H1 (cell line): ENCODE results near the gene DDX50. TPM values are rescaled to one million over a fixed set of nuclear protein-coding genes. Genes with fewer than 3 reads are reported as not detected.

ENCODE experiments used
- CTCF ChIA-PET: fragments of 300-600 bp; sonication (Branson Sonifier 250); formaldehyde crosslinking; loops from one replicate; lab custom pipeline; 2021; ENCODE audit not compliant: partially characterized antibody; lab: Charles Lee
- POLR2A ChIA-PET: fragments of 300-600 bp; sonication (Branson Sonifier 250); formaldehyde crosslinking; loops from one replicate; lab custom pipeline; 2021; ENCODE audit warnings: inconsistent platforms; ENCODE audit not compliant: partially characterized antibody; lab: Charles Lee
- DNase-seq, 2 experiments: peaks; one replicate each; pipeline versions ENCODE4 v3.0.0 to v3.0.0-alpha.2; 2010 to 2022; ENCODE audit warnings: low spot score in 2 of 2, low read depth in 1 of 2, mixed read lengths in 1 of 2
- FAIRE-seq: peaks from 2 replicates; lab custom pipeline; 2011; peaks lifted over from hg19 to GRCh38; lab: Jason Lieb, UNC
- H2AFZ ChIP-seq: 2 replicates; pipeline ENCODE4 v1.8.1; 2012; ENCODE audit warnings: low read length, inconsistent platforms
- H2AK5ac ChIP-seq: 2 replicates; pipeline ENCODE4 v1.6.1; 2013; ENCODE audit warnings: low read depth, low read length
- H2BK120ac ChIP-seq: replicated peaks from 2 replicates; pipeline ENCODE3; 2013; ENCODE audit warnings: low read depth, low read length, inconsistent platforms
- H2BK12ac ChIP-seq: 2 replicates; pipeline ENCODE4 v1.6.1; 2013; ENCODE audit warnings: low read depth, low read length
- H2BK15ac ChIP-seq: 2 replicates; pipeline ENCODE4 v1.6.1; 2013; ENCODE audit warnings: low read length
- H2BK20ac ChIP-seq: 2 replicates; pipeline ENCODE4 v1.6.1; 2013; ENCODE audit warnings: low read length
- H2BK5ac ChIP-seq: 2 replicates; pipeline ENCODE4 v1.6.1; 2013; ENCODE audit warnings: low read depth, low read length
- H3K14ac ChIP-seq: 2 replicates; pipeline ENCODE4 v1.6.1; 2013; ENCODE audit warnings: inconsistent platforms; ENCODE audit not compliant: insufficient read length
- H3K18ac ChIP-seq: 2 replicates; pipeline ENCODE4 v1.6.1; 2013; ENCODE audit warnings: low read length; ENCODE audit errors: extremely low read depth
- H3K23ac ChIP-seq: 2 replicates; pipeline ENCODE4 v1.6.1; 2013; ENCODE audit warnings: inconsistent platforms; ENCODE audit not compliant: insufficient read length
- H3K23me2 ChIP-seq: 2 replicates; pipeline ENCODE4 v1.6.1; 2013; ENCODE audit warnings: low read depth, low read length
- H3K27ac ChIP-seq: 2 replicates; pipeline ENCODE4 v1.6.1; 2011; ENCODE audit warnings: low read depth, low read length, inconsistent platforms
- H3K27me3 ChIP-seq, 4 experiments: replicated peaks in 1 of 4; 1 replicate in 1 of 4; 2 replicates in 3 of 4; pipeline versions ENCODE4 v1.6.1 to v1.8.1; 2011 to 2013; ENCODE audit warnings: low read length in 3 of 4, mild to moderate bottlenecking in 3 of 4, inconsistent platforms in 2 of 4, mixed read lengths in 2 of 4, moderate library complexity in 1 of 4; ENCODE audit not compliant: control insufficient read depth in 3 of 4, insufficient read depth in 3 of 4; ENCODE audit errors: extremely low read depth in 1 of 4
- H3K36me3 ChIP-seq, 4 experiments: 2 replicates each; pipeline versions ENCODE4 v1.6.1 to v1.8.1; 2011 to 2013; ENCODE audit warnings: mild to moderate bottlenecking in 4 of 4, low read length in 3 of 4, moderate library complexity in 2 of 4, control low read depth in 1 of 4, inconsistent platforms in 1 of 4; ENCODE audit not compliant: insufficient read depth in 4 of 4, control insufficient read depth in 2 of 4
- H3K4ac ChIP-seq: replicated peaks from 2 replicates; pipeline ENCODE3; 2013; ENCODE audit warnings: low read length, low read depth, mixed read lengths, inconsistent platforms; ENCODE audit not compliant: insufficient read length
- H3K4me1 ChIP-seq, 4 experiments: replicated peaks in 1 of 4; 1 replicate in 1 of 4; 2 replicates in 3 of 4; pipeline versions ENCODE4 v1.6.1 to v1.8.1; 2011 to 2013; ENCODE audit warnings: low read length in 3 of 4, inconsistent platforms in 2 of 4, mixed read lengths in 1 of 4; ENCODE audit not compliant: insufficient read depth in 4 of 4, control insufficient read depth in 3 of 4
- H3K4me2 ChIP-seq, 2 experiments: 2 replicates each; pipeline versions ENCODE4 v1.6.1 to v1.8.1; 2011 to 2013; ENCODE audit warnings: low read depth in 2 of 2, low read length in 2 of 2, control low read depth in 1 of 2, inconsistent platforms in 1 of 2, mild to moderate bottlenecking in 1 of 2; ENCODE audit not compliant: insufficient read depth in 1 of 2
- H3K4me3 ChIP-seq, 4 experiments: fragments of 200-600, 300-600 bp in 1 of 4; sonication (generic), shearing (Covaris generic), sonication (Bioruptor Twin) in 1 of 4; 2 replicates each; pipeline versions ENCODE4 v1.5.1 to v1.8.1; 2011 to 2016; ENCODE audit warnings: low read length in 4 of 4, low read depth in 3 of 4, control low read depth in 2 of 4, inconsistent platforms in 2 of 4, mild to moderate bottlenecking in 2 of 4, mixed read lengths in 1 of 4, moderate library complexity in 1 of 4; ENCODE audit not compliant: insufficient read depth in 2 of 4; ENCODE audit errors: extremely low read depth in 1 of 4
- H3K56ac ChIP-seq: replicated peaks from 2 replicates; pipeline ENCODE3; 2013; ENCODE audit warnings: low read depth, mild to moderate bottlenecking, mixed read lengths, low read length, inconsistent platforms; ENCODE audit not compliant: insufficient read length
- H3K79me1 ChIP-seq: 2 replicates; pipeline ENCODE4 v1.6.1; 2013; ENCODE audit warnings: low read depth, low read length, control low read depth
- H3K79me2 ChIP-seq, 2 experiments: 2 replicates each; pipeline versions ENCODE4 v1.6.1 to v1.8.1; 2012 to 2013; ENCODE audit warnings: low read length in 2 of 2, mild to moderate bottlenecking in 2 of 2, inconsistent platforms in 1 of 2; ENCODE audit not compliant: insufficient read depth in 2 of 2, control insufficient read depth in 1 of 2
- H3K9ac ChIP-seq, 4 experiments: replicated peaks in 1 of 4; 1 replicate in 1 of 4; 2 replicates in 3 of 4; pipeline versions ENCODE4 v1.6.1 to v1.8.1; 2011 to 2013; ENCODE audit warnings: low read depth in 3 of 4, low read length in 3 of 4, control low read depth in 2 of 4, mild to moderate bottlenecking in 2 of 4, moderate library complexity in 2 of 4, inconsistent platforms in 1 of 4; ENCODE audit errors: extremely low read depth in 1 of 4
- H3K9me3 ChIP-seq, 2 experiments: 2 replicates each; pipeline versions ENCODE4 v1.6.1 to v1.8.1; 2012 to 2013; ENCODE audit warnings: mild to moderate bottlenecking in 2 of 2, moderate library complexity in 2 of 2, control low read depth in 1 of 2, inconsistent platforms in 1 of 2, low read depth in 1 of 2, low read length in 1 of 2, mixed read lengths in 1 of 2; ENCODE audit not compliant: insufficient read depth in 2 of 2
- H4K20me1 ChIP-seq, 2 experiments: replicated peaks in 1 of 2; 2 replicates each; pipeline versions ENCODE3 to v1.8.1; 2011 to 2013; ENCODE audit warnings: inconsistent platforms in 2 of 2, low read length in 2 of 2, mild to moderate bottlenecking in 1 of 2; ENCODE audit not compliant: insufficient read depth in 2 of 2, control insufficient read depth in 1 of 2
- H4K5ac ChIP-seq: 2 replicates; pipeline ENCODE4 v1.6.1; 2013; ENCODE audit warnings: low read length, low read depth, mixed read lengths, inconsistent platforms; ENCODE audit not compliant: insufficient read length
- H4K8ac ChIP-seq: 2 replicates; pipeline ENCODE4 v1.8.0; 2013; ENCODE audit warnings: mild to moderate bottlenecking, moderate library complexity, low read length, inconsistent platforms; ENCODE audit not compliant: insufficient read depth; ENCODE audit errors: extremely low read depth
- H4K91ac ChIP-seq: replicated peaks from 2 replicates; pipeline ENCODE3; 2013; ENCODE audit warnings: low read length, mixed read lengths, inconsistent platforms; ENCODE audit not compliant: insufficient read length
- CEBPB ChIP-seq: IDR thresholded peaks from 2 replicates; pipeline ENCODE4 v1.6.1; 2012; ENCODE audit warnings: low read depth, low read length
- CHD2 ChIP-seq: IDR thresholded peaks from 2 replicates; pipeline ENCODE4 v1.6.1; 2012; ENCODE audit warnings: low read length, improper control_type of control experiment
- POLR2A ChIP-seq, 2 experiments: IDR thresholded peaks; 1 replicate in 1 of 2; 2 replicates in 1 of 2; pipeline ENCODE4 v1.6.1; 2011; ENCODE audit warnings: low read depth in 2 of 2, low read length in 2 of 2, mild to moderate bottlenecking in 2 of 2; ENCODE audit errors: control extremely low read depth in 1 of 2
- RNF2 ChIP-seq: fragments of 200-900, 300-1000 bp; sonication (generic); IDR thresholded peaks from 2 replicates; pipeline ENCODE4 v1.7.1; 2016; ENCODE audit warnings: borderline replicate concordance, low read depth, mild to moderate bottlenecking, antibody characterized with exemption, low read length; ENCODE audit not compliant: poor library complexity, severe bottlenecking; ENCODE audit errors: missing control alignments
- SRF ChIP-seq: IDR thresholded peaks from 2 replicates; pipeline ENCODE4 v1.6.1; 2011; ENCODE audit warnings: mild to moderate bottlenecking, low read depth, low read length, moderate library complexity
- WGBS, 2 experiments: shearing (Covaris generic) in 1 of 2; methylation state at CpG; one replicate each; pipeline versions ENCODE4 v1.1.6 to v1.1.7; 2013 to 2015; ENCODE audit warnings: low lambda C conversion rate in 2 of 2, mixed read lengths in 2 of 2, inconsistent platforms in 1 of 2, low coverage in 1 of 2, missing lambda C conversion rate in 1 of 2; ENCODE audit not compliant: insufficient replicate concordance in 2 of 2, insufficient coverage in 1 of 2, insufficient read length in 1 of 2; ENCODE audit errors: extremely low coverage in 1 of 2, missing lambda C conversion rate in 1 of 2; 5-methylcytosine and 5-hydroxymethylcytosine counted together
- polyA plus RNA-seq, 7 experiments: library from polyadenylated mRNA; depleted of rRNA in 3 of 7; stranded (reverse) in 5 of 7; unstranded in 2 of 7; fragments of >200 nt in 5 of 7; fragments of 200-250 nt in 2 of 7; gene quantifications; 1 replicate in 5 of 7; 2 replicates in 1 of 7; 4 replicates in 1 of 7; pipeline versions ENCODE4 v1.2.1 to v1.2.3, GENCODE V29; 2011 to 2013; ENCODE audit warnings: missing spikeins in 2 of 7, mixed read lengths in 2 of 7
- total RNA-seq: library from RNA; stranded (reverse); fragmentation: NEBNext Ultra II Directional; extraction: Animal tissue kit (Norgen Biotek cat#: 25700); gene quantifications from 2 replicates; pipeline ENCODE4 v1.2.1, GENCODE V29; 2021
- TF ChIP-seq, protein P1 (sequence below): IDR thresholded peaks from 2 replicates; pipeline ENCODE4 v1.6.1; 2011; ENCODE audit warnings: low read length, improper control_type of control experiment
- TF ChIP-seq, protein P2 (sequence below), 3 experiments: IDR thresholded peaks; 1 replicate in 2 of 3; 2 replicates in 1 of 3; pipeline versions ENCODE4 v1.5.1 to v1.6.1; 2011; ENCODE audit warnings: low read length in 3 of 3, mild to moderate bottlenecking in 3 of 3, inconsistent platforms in 2 of 3, low read depth in 1 of 3, moderate library complexity in 1 of 3; ENCODE audit not compliant: insufficient read depth in 1 of 3; ENCODE audit errors: control extremely low read depth in 1 of 3

DDX50 gene
- total and polyA plus RNA-seq, 2 of the 8 experiments (the other 6 are each of a cell fraction or from before 2014, with no cell fraction given), result 20.0 to 36.5 TPM

DNA sequence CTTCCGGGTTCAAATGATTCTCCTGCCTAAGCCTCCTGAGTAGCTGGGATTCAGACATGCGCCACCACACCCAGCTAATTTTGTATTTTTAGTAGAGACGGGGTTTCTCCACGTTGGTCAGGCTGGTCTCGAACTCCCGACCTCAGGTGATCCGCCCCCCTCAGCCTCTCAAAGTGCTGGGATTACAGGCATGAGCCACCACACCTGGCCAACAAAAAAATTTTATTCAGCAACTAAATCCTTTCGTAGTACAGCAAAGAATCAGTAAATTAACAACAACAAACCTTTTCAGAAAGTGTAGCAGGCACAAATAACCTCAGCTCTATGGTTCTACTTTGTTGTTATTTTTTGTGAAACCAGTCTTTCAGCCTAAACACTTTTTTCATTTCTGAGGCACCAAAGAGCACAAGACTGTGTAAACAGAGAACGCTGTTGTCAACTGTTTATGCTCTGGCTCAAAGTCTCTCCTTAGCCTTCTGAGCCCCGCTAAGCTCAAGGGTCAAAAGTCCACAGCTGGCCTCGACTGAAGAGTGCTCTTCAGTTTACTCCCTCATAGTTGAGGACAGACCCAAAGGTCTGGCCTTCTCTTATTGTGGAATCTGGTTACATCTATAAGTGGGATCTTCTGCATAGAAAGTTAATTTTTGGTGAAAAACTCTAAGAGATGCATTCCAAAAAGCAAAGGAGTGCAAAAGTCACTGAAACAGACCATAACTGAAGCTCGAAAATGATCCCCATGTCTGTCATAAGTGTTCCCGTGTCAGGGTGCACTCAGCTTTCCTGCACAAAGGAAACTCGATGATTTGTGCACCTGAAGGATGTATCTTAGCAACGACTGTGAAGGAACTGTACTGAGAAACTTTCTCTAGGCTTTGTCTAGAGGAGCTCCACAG lies 24.6 kb upstream of the DDX50 start:
- Histone ChIP-seq H3K18ac (no peak overlapping the region), H3K4me3 (no peak overlapping the region), H3K23me2 (no peaks in the 10 kb centered on the region), H4K91ac (no peak overlapping the region), H3K4ac (no peak overlapping the region), H2BK20ac (0 out of 2 replicates have a peak overlapping the region, but pooled peaks have one; percentile 17), H2BK15ac (no peak overlapping the region), H2AK5ac (no peak overlapping the region; the same call in 1 of the 2 replicates), H3K27me3 (no peaks in the 10 kb centered on the region), H3K9ac (no peak overlapping the region), H3K23ac (no peak overlapping the region), H3K14ac (no peak overlapping the region), H3K56ac (no peak overlapping the region), H3K9me3 (no peaks in the 10 kb centered on the region), H3K4me1 (peaks cover 6 to 22% (median 15%) of the 10 kb centered on the region in 4 experiments; a peak in 5 of 7 replicates), H2AFZ (no peak overlapping the region), H3K36me3 (no peaks in the 10 kb centered on the region), H2BK12ac (no peak overlapping the region), H3K4me2 (no peak overlapping the region), H2BK120ac (peak overlapping the region; percentile 18), H2BK5ac (peak overlapping the region; percentile 39; the same call in 1 of the 2 replicates), H3K79me2 (no peaks in the 10 kb centered on the region), H3K27ac (no peak overlapping the region), H4K20me1 (no peaks in the 10 kb centered on the region), H4K5ac (no peak overlapping the region), H4K8ac (no peak overlapping the region), H3K79me1 (no peaks in the 10 kb centered on the region)
- DNase-seq (no peak), FAIRE-seq (no peak)
- ChIA-PET CTCF (interaction anchor here (1.3 to 2.1 kb wide), 3 partner anchors 11 to 19 kb away, joined by 3 to 8 read pairs (median 3); no protein-coding TSS in a partner anchor), POLR2A (interaction anchor here (1.0 kb wide), 1 partner anchor 24 kb away, joined by 8 read pairs; the partner anchor contains the start of gene DDX50)
- WGBS, 2 experiments, result 88% methylated on average over 15 of the region's 15 CpGs; no CpG with 5 or more reads in 1 of the 2 experiments
- TF ChIP-seq SRF (no peak), RNF2 (no peak), POLR2A (IDR thresholded peaks at IDR 0.05; ENCODE audit: control extremely low read depth in 1 of 2, low read depth in 2 of 2, low read length in 2 of 2) (no peak), CHD2 (no peak), CEBPB (no peak)
- TF ChIP-seq, protein P1, sequence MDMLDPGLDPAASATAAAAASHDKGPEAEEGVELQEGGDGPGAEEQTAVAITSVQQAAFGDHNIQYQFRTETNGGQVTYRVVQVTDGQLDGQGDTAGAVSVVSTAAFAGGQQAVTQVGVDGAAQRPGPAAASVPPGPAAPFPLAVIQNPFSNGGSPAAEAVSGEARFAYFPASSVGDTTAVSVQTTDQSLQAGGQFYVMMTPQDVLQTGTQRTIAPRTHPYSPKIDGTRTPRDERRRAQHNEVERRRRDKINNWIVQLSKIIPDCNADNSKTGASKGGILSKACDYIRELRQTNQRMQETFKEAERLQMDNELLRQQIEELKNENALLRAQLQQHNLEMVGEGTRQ, result no peak; the same call in 1 of the 2 replicates
- TF ChIP-seq, protein P2, sequence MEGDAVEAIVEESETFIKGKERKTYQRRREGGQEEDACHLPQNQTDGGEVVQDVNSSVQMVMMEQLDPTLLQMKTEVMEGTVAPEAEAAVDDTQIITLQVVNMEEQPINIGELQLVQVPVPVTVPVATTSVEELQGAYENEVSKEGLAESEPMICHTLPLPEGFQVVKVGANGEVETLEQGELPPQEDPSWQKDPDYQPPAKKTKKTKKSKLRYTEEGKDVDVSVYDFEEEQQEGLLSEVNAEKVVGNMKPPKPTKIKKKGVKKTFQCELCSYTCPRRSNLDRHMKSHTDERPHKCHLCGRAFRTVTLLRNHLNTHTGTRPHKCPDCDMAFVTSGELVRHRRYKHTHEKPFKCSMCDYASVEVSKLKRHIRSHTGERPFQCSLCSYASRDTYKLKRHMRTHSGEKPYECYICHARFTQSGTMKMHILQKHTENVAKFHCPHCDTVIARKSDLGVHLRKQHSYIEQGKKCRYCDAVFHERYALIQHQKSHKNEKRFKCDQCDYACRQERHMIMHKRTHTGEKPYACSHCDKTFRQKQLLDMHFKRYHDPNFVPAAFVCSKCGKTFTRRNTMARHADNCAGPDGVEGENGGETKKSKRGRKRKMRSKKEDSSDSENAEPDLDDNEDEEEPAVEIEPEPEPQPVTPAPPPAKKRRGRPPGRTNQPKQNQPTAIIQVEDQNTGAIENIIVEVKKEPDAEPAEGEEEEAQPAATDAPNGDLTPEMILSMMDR (IDR thresholded peaks at IDR 0.05; ENCODE audit: control extremely low read depth in 1 of 3, insufficient read depth in 1 of 3, low read depth in 1 of 3, low read length in 3 of 3), result no peak
